Measurements from ENCODE around the gene IFT57. TPM values are rescaled to one million over a fixed set of nuclear protein-coding genes. Genes with fewer than 3 reads are reported as not detected.

The IFT57 gene
- total and polyA plus RNA-seq, 2 donors (not counting 1 experiment from before 2014, with no cell fraction given), result 53.6 to 94.4 TPM

DNA sequence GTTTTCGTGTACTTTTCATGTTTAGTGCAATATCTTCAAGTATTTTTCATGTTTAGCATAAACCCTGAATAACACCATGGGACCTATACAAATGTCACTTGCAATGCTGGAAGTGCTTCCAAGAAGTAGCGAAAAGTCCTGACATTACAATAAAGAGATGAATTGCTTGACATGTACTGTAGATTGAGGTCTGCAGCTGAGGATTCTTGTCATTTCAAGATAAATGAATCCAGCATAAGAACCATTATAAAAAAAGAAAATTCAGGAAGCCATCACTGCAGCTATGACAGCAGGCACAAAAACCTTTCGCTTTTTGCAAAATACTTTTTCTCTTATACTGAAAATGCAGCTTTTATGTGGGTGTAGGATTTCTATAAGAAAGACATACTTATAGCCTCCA is 37.4 kb downstream of the IFT57 start:
- H3K36me3 ChIP-seq (replicated peaks in 1 of 2; ENCODE audit: control extremely low read depth in 1 of 2, control insufficient read depth in 1 of 2, extremely low read depth in 1 of 2, insufficient read depth in 2 of 2, low read length in 1 of 2), result peaks cover 9 to 39% of the 10 kb centered on the region in 2 experiments
- intact Hi-C loops (cut with micrococcal nuclease), result loop anchor here (5.0 to 10.0 kb wide), 2 partner anchors 32 to 50 kb away; no protein-coding TSS in a partner anchor
- peaks cover 3% of the 10 kb centered on the region for H3K9me3 Mint-ChIP-seq (ENCODE audit: insufficient read depth)
- H3K4me2 ChIP-seq (replicated peaks; ENCODE audit: low read depth, low read length, poor library complexity, severe bottlenecking), result no peak overlapping the region
- no peak overlapping the region for H3K4me3 Mint-ChIP-seq
- no peaks in the 10 kb centered on the region for H3K27me3 ChIP-seq (replicated peaks in 1 of 4; ENCODE audit: control extremely low read depth in 1 of 4, control insufficient read depth in 3 of 4, insufficient read depth in 4 of 4, low read length in 3 of 4)
- H3K27ac ChIP-seq (ENCODE audit: low read length in 2 of 2), result no peak overlapping the region
- H3K4me1 ChIP-seq (ENCODE audit: control insufficient read depth in 2 of 2, insufficient read depth in 2 of 2, low read length in 2 of 2), result peaks cover 0 to 11% of the 10 kb centered on the region in 2 donors
- peaks cover 12% of the 10 kb centered on the region for H3K79me2 ChIP-seq (ENCODE audit: control insufficient read depth, insufficient read depth, low read length)
- peaks cover 26% of the 10 kb centered on the region for H3K4me1 Mint-ChIP-seq
- no peak overlapping the region for H3K9ac ChIP-seq (ENCODE audit: low read length)
- H3K9me3 ChIP-seq (ENCODE audit: control extremely low read depth in 1 of 3, control insufficient read depth in 2 of 3, insufficient read depth in 1 of 3, low read length in 2 of 3), result peaks cover 0 to 4% (median 2%) of the 10 kb centered on the region in 3 donors
- H3K27me3 Mint-ChIP-seq, result no peaks in the 10 kb centered on the region
- no peak overlapping the region for H3K4me3 ChIP-seq (ENCODE audit: control extremely low read depth in 1 of 5, extremely low read depth in 1 of 5, insufficient read depth in 1 of 5, low read depth in 2 of 5, low read length in 4 of 5)
- ChIA-PET CTCF (interaction anchor here (1.4 kb wide), 1 partner anchor 138 kb away, joined by 3 read pairs; no protein-coding TSS in a partner anchor), POLR2A (interaction anchor here (0.6 kb wide), 1 partner anchor 9 kb away, joined by 3 read pairs; no protein-coding TSS in a partner anchor)
- H3K27ac Mint-ChIP-seq, result no peak overlapping the region
- ATAC-seq (ENCODE audit: low read depth) (no peak), DNase-seq (no peak)
- H2AFZ ChIP-seq (ENCODE audit: insufficient read depth, low read depth, low read length, poor library complexity, severe bottlenecking), result no peak overlapping the region
- TF ChIP-seq, protein P1, sequence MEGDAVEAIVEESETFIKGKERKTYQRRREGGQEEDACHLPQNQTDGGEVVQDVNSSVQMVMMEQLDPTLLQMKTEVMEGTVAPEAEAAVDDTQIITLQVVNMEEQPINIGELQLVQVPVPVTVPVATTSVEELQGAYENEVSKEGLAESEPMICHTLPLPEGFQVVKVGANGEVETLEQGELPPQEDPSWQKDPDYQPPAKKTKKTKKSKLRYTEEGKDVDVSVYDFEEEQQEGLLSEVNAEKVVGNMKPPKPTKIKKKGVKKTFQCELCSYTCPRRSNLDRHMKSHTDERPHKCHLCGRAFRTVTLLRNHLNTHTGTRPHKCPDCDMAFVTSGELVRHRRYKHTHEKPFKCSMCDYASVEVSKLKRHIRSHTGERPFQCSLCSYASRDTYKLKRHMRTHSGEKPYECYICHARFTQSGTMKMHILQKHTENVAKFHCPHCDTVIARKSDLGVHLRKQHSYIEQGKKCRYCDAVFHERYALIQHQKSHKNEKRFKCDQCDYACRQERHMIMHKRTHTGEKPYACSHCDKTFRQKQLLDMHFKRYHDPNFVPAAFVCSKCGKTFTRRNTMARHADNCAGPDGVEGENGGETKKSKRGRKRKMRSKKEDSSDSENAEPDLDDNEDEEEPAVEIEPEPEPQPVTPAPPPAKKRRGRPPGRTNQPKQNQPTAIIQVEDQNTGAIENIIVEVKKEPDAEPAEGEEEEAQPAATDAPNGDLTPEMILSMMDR (IDR thresholded peaks at IDR 0.05), result no peak
- TF ChIP-seq EZH2 (IDR thresholded peaks at IDR 0.05; ENCODE audit: borderline replicate concordance, insufficient read depth, low read depth, low read length, poor library complexity, severe bottlenecking), result no peak
- no CpG with 5 or more reads among the region's 3 CpGs for WGBS (ENCODE audit: insufficient coverage)
- H4K20me1 ChIP-seq (ENCODE audit: control insufficient read depth, insufficient read depth, low read length, poor library complexity, severe bottlenecking), result no peaks in the 10 kb centered on the region

DNA sequence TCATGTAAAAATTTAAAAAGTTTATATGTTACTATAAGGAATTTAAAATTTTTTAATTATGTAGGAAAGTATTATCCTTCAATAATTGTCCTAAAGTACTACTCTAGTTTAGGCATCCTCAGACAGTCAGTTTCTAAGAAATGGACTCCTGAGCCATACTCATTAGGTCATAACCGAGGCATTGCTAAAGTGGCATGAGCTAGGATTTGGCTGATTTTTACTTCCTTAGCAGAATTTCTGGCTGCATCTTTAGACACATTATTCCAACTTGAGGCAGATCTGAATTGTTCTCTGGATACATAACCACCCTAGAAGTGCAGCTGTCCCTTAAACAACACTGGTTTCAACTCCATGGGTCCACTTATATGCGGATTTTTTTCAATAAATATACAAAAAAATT is 38.3 kb downstream of the IFT57 start:
- ChIA-PET POLR2A (no interaction called here), CTCF (interaction anchor here (1.4 kb wide), 1 partner anchor 138 kb away, joined by 3 read pairs; no protein-coding TSS in a partner anchor)
- Mint-ChIP-seq H3K9me3 (ENCODE audit: insufficient read depth) (peaks cover 3% of the 10 kb centered on the region), H3K27me3 (no peaks in the 10 kb centered on the region), H3K4me1 (peaks cover 32% of the 10 kb centered on the region), H3K4me3 (no peak overlapping the region), H3K27ac (no peak overlapping the region)
- Histone ChIP-seq H3K4me3 (ENCODE audit: control extremely low read depth in 1 of 5, extremely low read depth in 1 of 5, insufficient read depth in 1 of 5, low read depth in 2 of 5, low read length in 4 of 5) (no peak overlapping the region), H3K4me1 (ENCODE audit: control insufficient read depth in 2 of 2, insufficient read depth in 2 of 2, low read length in 2 of 2) (peaks cover 0 to 11% of the 10 kb centered on the region in 2 donors), H3K9ac (ENCODE audit: low read length) (no peak overlapping the region), H3K27ac (ENCODE audit: low read length in 2 of 2) (no peak overlapping the region), H3K4me2 (replicated peaks; ENCODE audit: low read depth, low read length, poor library complexity, severe bottlenecking) (no peak overlapping the region), H3K9me3 (ENCODE audit: control extremely low read depth in 1 of 3, control insufficient read depth in 2 of 3, insufficient read depth in 1 of 3, low read length in 2 of 3) (peaks cover 0 to 4% (median 2%) of the 10 kb centered on the region in 3 donors), H3K79me2 (ENCODE audit: control insufficient read depth, insufficient read depth, low read length) (peaks cover 19% of the 10 kb centered on the region), H4K20me1 (ENCODE audit: control insufficient read depth, insufficient read depth, low read length, poor library complexity, severe bottlenecking) (no peaks in the 10 kb centered on the region), H2AFZ (ENCODE audit: insufficient read depth, low read depth, low read length, poor library complexity, severe bottlenecking) (no peak overlapping the region), H3K27me3 (replicated peaks in 1 of 4; ENCODE audit: control extremely low read depth in 1 of 4, control insufficient read depth in 3 of 4, insufficient read depth in 4 of 4, low read length in 3 of 4) (no peaks in the 10 kb centered on the region), H3K36me3 (replicated peaks in 1 of 2; ENCODE audit: control extremely low read depth in 1 of 2, control insufficient read depth in 1 of 2, extremely low read depth in 1 of 2, insufficient read depth in 2 of 2, low read length in 1 of 2) (peaks cover 5 to 31% of the 10 kb centered on the region in 2 experiments)
- no peak for DNase-seq
- intact Hi-C loops (cut with micrococcal nuclease), result loop anchor here (5.0 to 10.0 kb wide), 2 partner anchors 33 to 49 kb away; no protein-coding TSS in a partner anchor
- no peak for ATAC-seq (ENCODE audit: low read depth)
- TF ChIP-seq EZH2 (IDR thresholded peaks at IDR 0.05; ENCODE audit: borderline replicate concordance, insufficient read depth, low read depth, low read length, poor library complexity, severe bottlenecking), result no peak
- TF ChIP-seq, protein P1 (IDR thresholded peaks at IDR 0.05), result no peak
- no CpG with 5 or more reads among the region's 2 CpGs for WGBS (ENCODE audit: insufficient coverage)

Measured in B cell (primary cell).